DOHH2 (cell line): ENCODE measurements around the gene SESTD1.

Experiments used
- H3F3A ChIP-seq: fragments of 200-600 bp; sonication (generic), shearing (Covaris generic); 2 replicates; pipeline ENCODE4 v1.6.0; 2016; ENCODE audit warnings: antibody characterized with exemption, mild to moderate bottlenecking; ENCODE audit not compliant: control insufficient read depth, insufficient read depth
- H3K27ac ChIP-seq: fragments of 200-600 bp; sonication (generic); 2 replicates; pipeline ENCODE4 v1.5.1; 2014; ENCODE audit warnings: low read depth, mild to moderate bottlenecking, low read length, moderate library complexity
- H3K27me3 ChIP-seq: fragments of 200-600 bp; sonication (generic); 2 replicates; pipeline ENCODE4 v1.6.1; 2014; ENCODE audit warnings: mild to moderate bottlenecking, low read length, mixed read lengths; ENCODE audit not compliant: control insufficient read depth
- H3K36me3 ChIP-seq: fragments of 200-600 bp; sonication (generic); 2 replicates; pipeline ENCODE4 v1.6.1; 2014; ENCODE audit warnings: mild to moderate bottlenecking, low read length, moderate library complexity, mixed read lengths; ENCODE audit not compliant: control insufficient read depth
- H3K4me1 ChIP-seq: fragments of 200-600 bp; sonication (generic); 2 replicates; pipeline ENCODE4 v1.6.1; 2014; ENCODE audit warnings: mild to moderate bottlenecking, low read length, mixed read lengths; ENCODE audit not compliant: control insufficient read depth
- H3K4me2 ChIP-seq: fragments of 200-600 bp; sonication (generic); 2 replicates; pipeline ENCODE4 v1.6.0; 2014; ENCODE audit warnings: mild to moderate bottlenecking, low read length, moderate library complexity
- H3K4me3 ChIP-seq: fragments of 200-600 bp; sonication (generic); 2 replicates; pipeline ENCODE4 v1.5.1; 2014; ENCODE audit warnings: mild to moderate bottlenecking, low read length, mixed read lengths
- H3K79me2 ChIP-seq: fragments of 200-600 bp; sonication (generic); 2 replicates; pipeline ENCODE4 v1.6.1; 2014; ENCODE audit warnings: mild to moderate bottlenecking, low read length, mixed read lengths; ENCODE audit not compliant: control insufficient read depth
- H3K9me2 ChIP-seq: fragments of 200-600 bp; sonication (generic); replicated peaks from 2 replicates; pipeline ENCODE4 v1.6.1; 2014; ENCODE audit warnings: mild to moderate bottlenecking, low read length, mixed read lengths; ENCODE audit not compliant: control insufficient read depth
- H3K9me3 ChIP-seq: fragments of 200-600 bp; sonication (generic); 2 replicates; pipeline ENCODE4 v1.6.1; 2014; ENCODE audit warnings: antibody characterized with exemption, low read length, mixed read lengths; ENCODE audit not compliant: control insufficient read depth, insufficient read depth
- H4K20me1 ChIP-seq: fragments of 200-600 bp; sonication (generic); 2 replicates; pipeline ENCODE4 v1.6.0; 2014; ENCODE audit warnings: low read depth, mild to moderate bottlenecking, antibody characterized with exemption, low read length, moderate library complexity; ENCODE audit not compliant: control insufficient read depth, insufficient read depth
- EZH2phosphoT487 ChIP-seq: fragments of 200-600 bp; sonication (generic); IDR thresholded peaks from 2 replicates; pipeline ENCODE4 v1.6.1; 2017; ENCODE audit warnings: borderline replicate concordance, mild to moderate bottlenecking, antibody characterized with exemption, low read length, moderate library complexity, mixed read lengths
- TF ChIP-seq, protein P1 (sequence below): fragments of 200-600 bp; sonication (generic); IDR thresholded peaks from one replicate; pipeline ENCODE4 v1.5.1; 2014; ENCODE audit warnings: antibody characterized with exemption, mild to moderate bottlenecking, low read depth, low read length; ENCODE audit not compliant: poor library complexity, severe bottlenecking

The SESTD1 gene

GRCh38 chr2:179141206-179141605 lies 123.4 kb downstream of the SESTD1 start:
- TF ChIP-seq, protein P1, sequence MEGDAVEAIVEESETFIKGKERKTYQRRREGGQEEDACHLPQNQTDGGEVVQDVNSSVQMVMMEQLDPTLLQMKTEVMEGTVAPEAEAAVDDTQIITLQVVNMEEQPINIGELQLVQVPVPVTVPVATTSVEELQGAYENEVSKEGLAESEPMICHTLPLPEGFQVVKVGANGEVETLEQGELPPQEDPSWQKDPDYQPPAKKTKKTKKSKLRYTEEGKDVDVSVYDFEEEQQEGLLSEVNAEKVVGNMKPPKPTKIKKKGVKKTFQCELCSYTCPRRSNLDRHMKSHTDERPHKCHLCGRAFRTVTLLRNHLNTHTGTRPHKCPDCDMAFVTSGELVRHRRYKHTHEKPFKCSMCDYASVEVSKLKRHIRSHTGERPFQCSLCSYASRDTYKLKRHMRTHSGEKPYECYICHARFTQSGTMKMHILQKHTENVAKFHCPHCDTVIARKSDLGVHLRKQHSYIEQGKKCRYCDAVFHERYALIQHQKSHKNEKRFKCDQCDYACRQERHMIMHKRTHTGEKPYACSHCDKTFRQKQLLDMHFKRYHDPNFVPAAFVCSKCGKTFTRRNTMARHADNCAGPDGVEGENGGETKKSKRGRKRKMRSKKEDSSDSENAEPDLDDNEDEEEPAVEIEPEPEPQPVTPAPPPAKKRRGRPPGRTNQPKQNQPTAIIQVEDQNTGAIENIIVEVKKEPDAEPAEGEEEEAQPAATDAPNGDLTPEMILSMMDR, result no peak
- TF ChIP-seq EZH2phosphoT487, result no peak
- H3F3A ChIP-seq, result no peaks in the 10 kb centered on the region
- no peaks in the 10 kb centered on the region for H3K36me3 ChIP-seq
- H3K79me2 ChIP-seq, result no peaks in the 10 kb centered on the region
- no peaks in the 10 kb centered on the region for H3K27me3 ChIP-seq
- H3K9me3 ChIP-seq, result no peaks in the 10 kb centered on the region
- no peak overlapping the region for H3K4me2 ChIP-seq
- H4K20me1 ChIP-seq, result no peaks in the 10 kb centered on the region
- H3K27ac ChIP-seq, result no peak overlapping the region
- H3K4me3 ChIP-seq, result no peak overlapping the region
- H3K4me1 ChIP-seq, result peaks cover 6% of the 10 kb centered on the region
- no peaks in the 10 kb centered on the region for H3K9me2 ChIP-seq

GRCh38 chr2:179140571-179140970 lies 124.1 kb downstream of the SESTD1 start:
- H3K79me2 ChIP-seq, result no peaks in the 10 kb centered on the region
- H3K4me2 ChIP-seq, result no peak overlapping the region
- H3K9me3 ChIP-seq, result no peaks in the 10 kb centered on the region
- no peaks in the 10 kb centered on the region for H3K27me3 ChIP-seq
- H3K36me3 ChIP-seq, result no peaks in the 10 kb centered on the region
- TF ChIP-seq, protein P1, result no peak
- H3K9me2 ChIP-seq, result no peaks in the 10 kb centered on the region
- no peak overlapping the region for H3K27ac ChIP-seq
- no peak overlapping the region for H3K4me3 ChIP-seq
- H4K20me1 ChIP-seq, result no peaks in the 10 kb centered on the region
- H3K4me1 ChIP-seq, result peaks cover 6% of the 10 kb centered on the region
- no peaks in the 10 kb centered on the region for H3F3A ChIP-seq

GRCh38 chr2:179139506-179139905 lies 125.1 kb downstream of the SESTD1 start:
- no peaks in the 10 kb centered on the region for H3K36me3 ChIP-seq
- H3K9me3 ChIP-seq, result no peaks in the 10 kb centered on the region
- no peaks in the 10 kb centered on the region for H3K9me2 ChIP-seq
- H3F3A ChIP-seq, result no peaks in the 10 kb centered on the region
- TF ChIP-seq EZH2phosphoT487, result no peak
- TF ChIP-seq, protein P1, result no peak
- no peaks in the 10 kb centered on the region for H3K27me3 ChIP-seq
- no peaks in the 10 kb centered on the region for H3K79me2 ChIP-seq
- H4K20me1 ChIP-seq, result no peaks in the 10 kb centered on the region
- no peak overlapping the region for H3K4me3 ChIP-seq
- H3K4me2 ChIP-seq, result no peak overlapping the region
- H3K4me1 ChIP-seq, result peaks cover 6% of the 10 kb centered on the region
- H3K27ac ChIP-seq, result no peak overlapping the region

DNA sequence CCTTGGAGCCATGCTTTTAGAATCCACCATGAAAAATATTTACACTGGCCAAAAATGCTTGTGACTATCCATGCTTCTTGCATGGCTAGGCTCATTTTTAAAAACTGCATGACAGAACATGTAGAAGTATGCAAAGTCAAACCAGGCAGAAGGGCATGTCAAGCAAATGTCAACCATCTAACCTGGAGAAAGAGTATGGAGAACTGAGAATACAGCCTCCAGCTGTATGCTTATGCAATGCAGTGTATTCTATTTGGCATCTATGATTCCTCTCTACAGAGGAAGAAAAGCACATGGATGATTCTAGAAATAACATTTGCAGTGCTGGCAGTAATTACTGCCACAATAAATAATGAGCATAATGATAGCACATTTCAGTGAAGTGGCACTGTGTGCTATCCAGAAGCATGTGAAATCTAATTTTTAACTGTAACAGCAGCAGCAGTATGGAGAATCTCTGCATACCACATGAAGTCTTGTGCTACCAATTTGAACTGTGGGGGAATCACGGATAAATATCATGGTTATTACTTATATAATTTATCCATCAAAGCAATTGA lies 127.4 kb downstream of the SESTD1 start:
- no peaks in the 10 kb centered on the region for H3K36me3 ChIP-seq
- no peak for TF ChIP-seq EZH2phosphoT487

More for the DNA sequence above, 127.4 kb downstream of the SESTD1 start:
- no peaks in the 10 kb centered on the region for H3K79me2 ChIP-seq
- no peak overlapping the region for H3K4me2 ChIP-seq
- H3K27ac ChIP-seq, result no peak overlapping the region
- no peak overlapping the region for H3K4me3 ChIP-seq
- H3K9me3 ChIP-seq, result no peaks in the 10 kb centered on the region
- no peaks in the 10 kb centered on the region for H3K27me3 ChIP-seq
- H3K9me2 ChIP-seq, result no peaks in the 10 kb centered on the region
- 0 out of 2 replicates have a peak, but pooled peaks cover 2% of the 10 kb centered on the region for H3F3A ChIP-seq
- no peaks in the 10 kb centered on the region for H4K20me1 ChIP-seq
- peaks cover 9% of the 10 kb centered on the region for H3K4me1 ChIP-seq
